H9 (cell line): ENCODE results near the gene TRIO. TPM values are rescaled to one million over a fixed set of nuclear protein-coding genes. Genes with fewer than 3 reads are reported as not detected.

Experiments
- DNase-seq: peaks from one replicate; pipeline ENCODE4 v3.0.0-alpha.2; 2017
- H2AFZ ChIP-seq: one replicate; pipeline ENCODE4 v1.6.1; 2013; ENCODE audit warnings: mild to moderate bottlenecking, low read length, control low read depth, moderate library complexity
- H2AK5ac ChIP-seq: 2 replicates; pipeline ENCODE4 v1.6.1; 2013; ENCODE audit warnings: low read length, control low read depth, mixed read lengths; ENCODE audit not compliant: insufficient read length
- H2BK120ac ChIP-seq: one replicate; pipeline ENCODE4 v1.6.1; 2013; ENCODE audit warnings: low read depth, mild to moderate bottlenecking, low read length, control low read depth, inconsistent platforms; ENCODE audit not compliant: poor library complexity, severe bottlenecking
- H2BK12ac ChIP-seq: 2 replicates; pipeline ENCODE4 v1.6.1; 2013; ENCODE audit warnings: low read length, control low read depth, mixed read lengths, low read depth; ENCODE audit not compliant: insufficient read length
- H2BK15ac ChIP-seq: 2 replicates; pipeline ENCODE4 v1.6.1; 2013; ENCODE audit warnings: low read depth, low read length, control low read depth
- H2BK20ac ChIP-seq: one replicate; pipeline ENCODE4 v1.6.1; 2013; ENCODE audit warnings: low read depth, mild to moderate bottlenecking, low read length, control low read depth, inconsistent platforms; ENCODE audit not compliant: poor library complexity, severe bottlenecking
- H2BK5ac ChIP-seq: 2 replicates; pipeline ENCODE4 v1.6.1; 2013; ENCODE audit warnings: low read length, control low read depth, mixed read lengths; ENCODE audit not compliant: insufficient read length
- H3K14ac ChIP-seq: 2 replicates; pipeline ENCODE4 v1.6.1; 2013; ENCODE audit warnings: low read length, control low read depth; ENCODE audit not compliant: insufficient read depth
- H3K18ac ChIP-seq: 2 replicates; pipeline ENCODE4 v1.6.1; 2013; ENCODE audit warnings: low read depth, mild to moderate bottlenecking, mixed read lengths, low read length, control low read depth; ENCODE audit not compliant: insufficient read length
- H3K23ac ChIP-seq: 2 replicates; pipeline ENCODE4 v1.6.1; 2013; ENCODE audit warnings: low read length, control low read depth, mixed read lengths, low read depth; ENCODE audit not compliant: insufficient read length
- H3K23me2 ChIP-seq: 2 replicates; pipeline ENCODE4 v1.6.1; 2013; ENCODE audit warnings: low read depth, mild to moderate bottlenecking, mixed read lengths, low read length, control low read depth; ENCODE audit not compliant: insufficient read length, poor library complexity, severe bottlenecking
- H3K27ac ChIP-seq: 2 replicates; pipeline ENCODE4 v1.5.1; 2013; ENCODE audit warnings: low read length, control low read depth, mixed read lengths, low read depth; ENCODE audit not compliant: insufficient read length
- H3K27me3 ChIP-seq: 2 replicates; pipeline ENCODE4 v1.6.1; 2013; ENCODE audit warnings: low read length, control low read depth, inconsistent platforms; ENCODE audit not compliant: insufficient read depth
- H3K4ac ChIP-seq: 2 replicates; pipeline ENCODE4 v1.6.1; 2013; ENCODE audit warnings: low read depth, mild to moderate bottlenecking, control low read depth, inconsistent platforms, low read length, moderate library complexity
- H3K4me1 ChIP-seq: 2 replicates; pipeline ENCODE4 v1.6.1; 2013; ENCODE audit warnings: low read length, control low read depth, inconsistent platforms; ENCODE audit not compliant: insufficient read depth
- H3K4me2 ChIP-seq: 2 replicates; pipeline ENCODE4 v1.6.1; 2013; ENCODE audit warnings: low read length, control low read depth, mixed read lengths; ENCODE audit not compliant: insufficient read length, insufficient read depth
- H3K56ac ChIP-seq: 2 replicates; pipeline ENCODE4 v1.6.1; 2013; ENCODE audit warnings: low read depth, mild to moderate bottlenecking, mixed read lengths, low read length, control low read depth; ENCODE audit not compliant: insufficient read length
- H3K79me1 ChIP-seq: 2 replicates; pipeline ENCODE4 v1.6.1; 2013; ENCODE audit warnings: low read depth, mild to moderate bottlenecking, moderate library complexity, low read length, control low read depth, inconsistent platforms; ENCODE audit not compliant: insufficient read depth, poor library complexity, severe bottlenecking
- H3K79me2 ChIP-seq: 2 replicates; pipeline ENCODE4 v1.6.1; 2013; ENCODE audit warnings: low read length, control low read depth, inconsistent platforms; ENCODE audit not compliant: insufficient read depth
- H3K9ac ChIP-seq: 2 replicates; pipeline ENCODE4 v1.6.1; 2013; ENCODE audit warnings: low read length, control low read depth, mixed read lengths; ENCODE audit not compliant: insufficient read length; ENCODE audit errors: extremely low read depth
- H3K9me3 ChIP-seq: one replicate; pipeline ENCODE4 v1.6.1; 2013; ENCODE audit warnings: low read depth, low read length, inconsistent platforms; ENCODE audit not compliant: control insufficient read depth
- H3T11ph ChIP-seq: one replicate; pipeline ENCODE4 v1.6.1; 2013; ENCODE audit warnings: mild to moderate bottlenecking, low read length, control low read depth, inconsistent platforms
- H4K20me1 ChIP-seq: one replicate; pipeline ENCODE4 v1.6.1; 2013; ENCODE audit not compliant: control insufficient read depth, insufficient read length, insufficient read depth
- H4K5ac ChIP-seq: 2 replicates; pipeline ENCODE4 v1.6.1; 2013; ENCODE audit warnings: low read depth, mild to moderate bottlenecking, mixed read lengths, low read length, control low read depth; ENCODE audit not compliant: insufficient read length
- H4K8ac ChIP-seq: replicated peaks from 2 replicates; pipeline ENCODE4 v1.6.1; 2013; ENCODE audit warnings: low read length, control low read depth, mixed read lengths, low read depth; ENCODE audit not compliant: insufficient read length
- H4K91ac ChIP-seq: 2 replicates; pipeline ENCODE4 v1.6.1; 2013; ENCODE audit warnings: low read depth, mild to moderate bottlenecking, moderate library complexity, mixed read lengths, low read length, control low read depth; ENCODE audit not compliant: insufficient read length
- H3K27ac Mint-ChIP-seq, 3 experiments: 2 replicates in 2 of 3; 3 replicates in 1 of 3; pipeline ENCODE4 v1.8.0; 2020 to 2021; ENCODE audit warnings: mixed read lengths in 3 of 3, mild to moderate bottlenecking in 1 of 3, moderate library complexity in 1 of 3
- H3K27me3 Mint-ChIP-seq: 2 replicates; pipeline ENCODE4 v1.8.0; 2021; ENCODE audit warnings: low read depth, mild to moderate bottlenecking, moderate library complexity, mixed read lengths
- H3K36me3 Mint-ChIP-seq, 3 experiments: 2 replicates in 2 of 3; 3 replicates in 1 of 3; pipeline ENCODE4 v1.8.0; 2020 to 2021; ENCODE audit warnings: low read depth in 3 of 3, mixed read lengths in 3 of 3; ENCODE audit not compliant: insufficient read depth in 1 of 3
- H3K4me1 Mint-ChIP-seq, 2 experiments: 2 replicates each; pipeline ENCODE4 v1.8.0; 2020; ENCODE audit warnings: mixed read lengths in 2 of 2
- H3K4me3 Mint-ChIP-seq, 2 experiments: 2 replicates in 1 of 2; 3 replicates in 1 of 2; pipeline ENCODE4 v1.8.0; 2020 to 2021; ENCODE audit warnings: mild to moderate bottlenecking in 2 of 2, mixed read lengths in 2 of 2, moderate library complexity in 1 of 2
- H3K9me3 Mint-ChIP-seq, 2 experiments: 2 replicates in 1 of 2; 3 replicates in 1 of 2; pipeline ENCODE4 v1.8.0; 2020; ENCODE audit warnings: mild to moderate bottlenecking in 2 of 2, mixed read lengths in 2 of 2, moderate library complexity in 1 of 2
- CTCF ChIP-seq: fragments of 200-600 bp; sonication (generic); conservative IDR thresholded peaks from 3 replicates; pipeline ENCODE4 v1.8.0; 2021; ENCODE audit warnings: antibody characterized with exemption, mild to moderate bottlenecking
- WGBS: extraction: QIAGEN DNeasy Blood & Tissue Kit; methylation state at CpG from one replicate; pipeline ENCODE4 v1.1.7; 2013; ENCODE audit warnings: missing lambda C conversion rate, low lambda C conversion rate, mixed read lengths; ENCODE audit not compliant: insufficient read length; ENCODE audit errors: extremely low coverage; 5-methylcytosine and 5-hydroxymethylcytosine counted together
- total RNA-seq: library from RNA; stranded (reverse); gene quantifications from 2 replicates; pipeline ENCODE4 v1.2.1, GENCODE V29; 2021

The TRIO gene
- total RNA-seq, 1 experiment from 2014 or later, result 87.8 TPM

GRCh38 chr5:14228219-14228618, 85.1 kb downstream of the TRIO start:
- no peaks in the 10 kb centered on the region for H3K36me3 Mint-ChIP-seq
- H2BK12ac ChIP-seq, result no peak overlapping the region
- no peak overlapping the region for H3K4me2 ChIP-seq
- peaks cover 48 to 57% of the 10 kb centered on the region in 2 experiments for H3K4me1 Mint-ChIP-seq
- no peak overlapping the region for H2AK5ac ChIP-seq
- no peak overlapping the region for H2BK20ac ChIP-seq
- H3K27me3 Mint-ChIP-seq, result no peaks in the 10 kb centered on the region
- no peaks in the 10 kb centered on the region for H3K9me3 ChIP-seq
- WGBS, result no CpG with 5 or more reads among the region's 6 CpGs
- no peak overlapping the region for H4K5ac ChIP-seq
- no peak overlapping the region for H2BK120ac ChIP-seq
- peaks cover 12% of the 10 kb centered on the region for H3K79me1 ChIP-seq
- H3K27ac Mint-ChIP-seq, result no peak overlapping the region
- no peak overlapping the region for H3K27ac ChIP-seq
- no peak overlapping the region for H3T11ph ChIP-seq
- H4K20me1 ChIP-seq, result no peaks in the 10 kb centered on the region
- H3K27me3 ChIP-seq, result no peaks in the 10 kb centered on the region
- H4K8ac ChIP-seq, result no peak overlapping the region
- no peak overlapping the region for H2BK5ac ChIP-seq
- H3K14ac ChIP-seq, result no peak overlapping the region
- H3K9me3 Mint-ChIP-seq, result no peaks in the 10 kb centered on the region
- no peaks in the 10 kb centered on the region for H3K23me2 ChIP-seq
- H3K18ac ChIP-seq, result no peak overlapping the region
- peaks cover 21% of the 10 kb centered on the region; the same call in 1 of the 2 replicates for H3K79me2 ChIP-seq
- DNase-seq, result no peak
- no peak overlapping the region for H3K9ac ChIP-seq
- no peak overlapping the region for H2AFZ ChIP-seq
- H2BK15ac ChIP-seq, result no peak overlapping the region
- no peak overlapping the region for H3K56ac ChIP-seq
- no peak overlapping the region for H4K91ac ChIP-seq
- H3K4me3 Mint-ChIP-seq, result no peak overlapping the region
- no peak for TF ChIP-seq CTCF
- no peak overlapping the region for H3K4ac ChIP-seq
- H3K4me1 ChIP-seq, result peaks cover 13% of the 10 kb centered on the region
- no peak overlapping the region for H3K23ac ChIP-seq
